IMR-90 (cell line): ENCODE results near the gene INHBE. TPM values are rescaled to one million over a fixed set of nuclear protein-coding genes. Genes with fewer than 3 reads are reported as not detected.

ENCODE experiments used
- ATAC-seq: fragments of 200-7000 bp; cut with Tn5 transposase; 2 replicates; pipeline ENCODE4 v1.9.1; 2020; ENCODE audit warnings: low read depth, mild to moderate bottlenecking, moderate library complexity
- BruUV-seq: library from RNA; stranded (reverse); fragments of 400-500 nt; replicated peaks from 2 replicates; lab custom pipeline; 2021; lab: Mats Ljungman, UMichigan
- CTCF ChIA-PET: fragments of 300-600 bp; formaldehyde crosslinking; extraction: SDS; loops from one replicate; lab custom pipeline; 2021; ENCODE audit warnings: antibody characterized with exemption; lab: Yijun Ruan, JAX
- POLR2A ChIA-PET: fragments of 300-600 bp; sonication (Branson Sonifier 250); formaldehyde crosslinking; loops from one replicate; lab custom pipeline; 2022; ENCODE audit warnings: antibody characterized with exemption; ENCODE audit not compliant: unreplicated experiment; lab: Charles Lee
- DNase-seq: peaks from one replicate; pipeline ENCODE4 v3.0.0; 2013
- H2AFZ ChIP-seq: replicated peaks from 2 replicates; pipeline ENCODE3; 2013; ENCODE audit warnings: low read length, mild to moderate bottlenecking; ENCODE audit not compliant: poor library complexity
- H2AK5ac ChIP-seq: 2 replicates; pipeline ENCODE4 v1.6.1; 2013; ENCODE audit warnings: low read depth, low read length, inconsistent platforms
- H2AK9ac ChIP-seq: replicated peaks from 2 replicates; pipeline ENCODE3; 2013; ENCODE audit warnings: mild to moderate bottlenecking, low read depth, low read length, moderate library complexity; ENCODE audit not compliant: poor library complexity
- H2BK120ac ChIP-seq: 2 replicates; pipeline ENCODE4 v1.6.1; 2013; ENCODE audit warnings: low read depth, low read length, inconsistent platforms
- H2BK15ac ChIP-seq: 3 replicates; pipeline ENCODE4 v1.6.1; 2013; ENCODE audit warnings: low read depth, low read length, inconsistent platforms
- H2BK20ac ChIP-seq: 2 replicates; pipeline ENCODE4 v1.6.1; 2013; ENCODE audit warnings: low read depth, mild to moderate bottlenecking, inconsistent platforms, low read length, moderate library complexity
- H2BK5ac ChIP-seq: 2 replicates; pipeline ENCODE4 v1.6.1; 2013; ENCODE audit warnings: mild to moderate bottlenecking, low read depth, low read length, inconsistent platforms; ENCODE audit not compliant: poor library complexity, severe bottlenecking
- H3K14ac ChIP-seq: replicated peaks from 2 replicates; pipeline ENCODE4 v1.6.1; 2013; ENCODE audit warnings: low read depth, low read length, inconsistent platforms
- H3K18ac ChIP-seq: 2 replicates; pipeline ENCODE4 v1.6.1; 2013; ENCODE audit warnings: low read depth, low read length, control low read depth
- H3K23ac ChIP-seq: 2 replicates; pipeline ENCODE4 v1.6.1; 2013; ENCODE audit warnings: low read depth, low read length, inconsistent platforms
- H3K27ac ChIP-seq: 2 replicates; pipeline ENCODE4 v1.5.1; 2013; ENCODE audit warnings: mild to moderate bottlenecking, control low read depth, low read length; ENCODE audit not compliant: insufficient read depth
- H3K27me3 ChIP-seq: 2 replicates; pipeline ENCODE4 v1.6.1; 2013; ENCODE audit warnings: low read length; ENCODE audit not compliant: control insufficient read depth, insufficient read depth
- H3K36me3 ChIP-seq: 2 replicates; pipeline ENCODE4 v1.6.1; 2013; ENCODE audit warnings: low read length, mixed read lengths; ENCODE audit not compliant: control insufficient read depth, insufficient read depth
- H3K4ac ChIP-seq: 2 replicates; pipeline ENCODE4 v1.6.1; 2013; ENCODE audit warnings: low read depth, low read length, inconsistent platforms
- H3K4me1 ChIP-seq: 2 replicates; pipeline ENCODE4 v1.6.1; 2013; ENCODE audit warnings: low read length, mixed read lengths; ENCODE audit not compliant: control insufficient read depth, insufficient read depth
- H3K4me2 ChIP-seq: 2 replicates; pipeline ENCODE4 v1.6.1; 2013; ENCODE audit warnings: low read depth, mild to moderate bottlenecking, control low read depth, low read length, moderate library complexity
- H3K4me3 ChIP-seq: 2 replicates; pipeline ENCODE4 v1.5.1; 2013; ENCODE audit warnings: low read depth, mild to moderate bottlenecking, control low read depth, low read length, moderate library complexity; ENCODE audit not compliant: insufficient read depth
- H3K56ac ChIP-seq: 2 replicates; pipeline ENCODE4 v1.6.1; 2013; ENCODE audit warnings: low read length, inconsistent platforms; ENCODE audit not compliant: insufficient read depth; ENCODE audit errors: extremely low read depth
- H3K79me1 ChIP-seq, 2 experiments: 2 replicates each; pipeline ENCODE4 v1.6.1; 2013; ENCODE audit warnings: low read length in 2 of 2, inconsistent platforms in 1 of 2, low read depth in 1 of 2
- H3K9ac ChIP-seq: 2 replicates; pipeline ENCODE4 v1.6.1; 2013; ENCODE audit warnings: low read depth, low read length, control low read depth
- H3K9me1 ChIP-seq: 2 replicates; pipeline ENCODE4 v1.6.1; 2013; ENCODE audit warnings: low read length, inconsistent platforms; ENCODE audit not compliant: insufficient read depth
- H3K9me3 ChIP-seq: 2 replicates; pipeline ENCODE4 v1.6.1; 2013; ENCODE audit warnings: low read length; ENCODE audit not compliant: control insufficient read depth, insufficient read depth
- H4K20me1 ChIP-seq: 2 replicates; pipeline ENCODE4 v1.6.1; 2013; ENCODE audit warnings: low read length, inconsistent platforms; ENCODE audit not compliant: insufficient read depth
- H4K5ac ChIP-seq: 2 replicates; pipeline ENCODE4 v1.6.1; 2013; ENCODE audit warnings: mild to moderate bottlenecking, low read depth, low read length, control low read depth
- H4K8ac ChIP-seq, 2 experiments: 2 replicates each; pipeline ENCODE4 v1.6.1; 2013; ENCODE audit warnings: low read depth in 2 of 2, low read length in 2 of 2, control low read depth in 1 of 2, inconsistent platforms in 1 of 2
- H4K91ac ChIP-seq: 2 replicates; pipeline ENCODE4 v1.6.1; 2013; ENCODE audit warnings: low read depth, low read length, inconsistent platforms; ENCODE audit not compliant: insufficient read depth
- BHLHE40 ChIP-seq: fragments of 150-350 bp; IDR thresholded peaks from 2 replicates; pipeline ENCODE4 v1.6.1; 2016; ENCODE audit warnings: mild to moderate bottlenecking, low read depth, low read length
- CEBPB ChIP-seq: IDR thresholded peaks from 2 replicates; pipeline ENCODE4 v1.6.1; 2012; ENCODE audit warnings: low read depth, low read length, improper control_type of control experiment
- CHD1 ChIP-seq: IDR thresholded peaks from 2 replicates; pipeline ENCODE4 v1.6.1; 2012; ENCODE audit warnings: low read depth, low read length, improper control_type of control experiment
- FOS ChIP-seq: fragments of 150-350 bp; IDR thresholded peaks from 2 replicates; pipeline ENCODE4 v1.6.1; 2016; ENCODE audit warnings: low read depth, low read length
- MAFK ChIP-seq: IDR thresholded peaks from 2 replicates; pipeline ENCODE4 v1.6.1; 2012; ENCODE audit warnings: low read depth, low read length, improper control_type of control experiment
- RAD21 ChIP-seq: IDR thresholded peaks from 2 replicates; pipeline ENCODE4 v1.6.1; 2012; ENCODE audit warnings: low read length, improper control_type of control experiment
- RCOR1 ChIP-seq: IDR thresholded peaks from 2 replicates; pipeline ENCODE4 v1.6.1; 2012; ENCODE audit warnings: mild to moderate bottlenecking, low read length, improper control_type of control experiment; ENCODE audit not compliant: insufficient replicate concordance
- SMC3 ChIP-seq: fragments of 150-350 bp; IDR thresholded peaks from 2 replicates; pipeline ENCODE4 v1.6.1; 2016; ENCODE audit warnings: low read depth, mild to moderate bottlenecking, antibody characterized with exemption, low read length, moderate library complexity
- whole genome bisulfite sequencing, 2 experiments: methylation state at CpG; one replicate each; pipeline versions ENCODE4 v1.1.5 to v1.1.7; 2013; ENCODE audit warnings: missing lambda C conversion rate in 2 of 2; ENCODE audit not compliant: insufficient read length in 1 of 2; ENCODE audit errors: extremely low coverage in 2 of 2; 5-methylcytosine and 5-hydroxymethylcytosine counted together
- dilution Hi-C: fragments of 300-500 bp; cut with HindIII; formaldehyde crosslinking; loops from one replicate; pipeline ENCODE4 v1.14.3; 2018; ENCODE audit warnings: low sequenced_read_pairs; ENCODE audit not compliant: unreplicated experiment
- in situ Hi-C: fragments of 300-500 bp; cut with MboI; formaldehyde crosslinking; loops from 3 replicates; pipeline ENCODE4 v1.14.3; 2019; ENCODE audit warnings: low sequenced_read_pairs, inconsistent platforms, mixed read lengths
- intact Hi-C: fragments of 100-400 bp; cut with micrococcal nuclease; formaldehyde crosslinking; loops from 2 replicates; pipeline ENCODE4 v1.10.0; 2022
- polyA plus RNA-seq, 3 experiments: library from polyadenylated mRNA; depleted of rRNA; stranded (reverse); fragments of >200 nt; gene quantifications; 2 replicates each; pipeline ENCODE4 v1.2.3, GENCODE V29; 2012; ENCODE audit warnings: low replicate concordance in 1 of 3
- total RNA-seq: library from RNA; depleted of rRNA; stranded (reverse); fragments of >200 nt; gene quantifications from 2 replicates; pipeline ENCODE4 v1.2.3, GENCODE V29; 2012
- TF ChIP-seq, protein P1 (sequence below): conservative IDR thresholded peaks from 2 replicates; pipeline ENCODE4 v1.5.1; 2012; ENCODE audit warnings: mild to moderate bottlenecking, low read depth, low read length, improper control_type of control experiment
- TF ChIP-seq, protein P2 (sequence below): fragments of 150-350 bp; IDR thresholded peaks from 2 replicates; pipeline ENCODE4 v1.6.1; 2017; ENCODE audit warnings: mild to moderate bottlenecking, antibody characterized with exemption, low read length, low read depth

INHBE gene
- total and polyA plus RNA-seq, 2 of the 4 experiments (the other 2 are of a cell fraction): 0.90 to 1.7 TPM

DNA sequence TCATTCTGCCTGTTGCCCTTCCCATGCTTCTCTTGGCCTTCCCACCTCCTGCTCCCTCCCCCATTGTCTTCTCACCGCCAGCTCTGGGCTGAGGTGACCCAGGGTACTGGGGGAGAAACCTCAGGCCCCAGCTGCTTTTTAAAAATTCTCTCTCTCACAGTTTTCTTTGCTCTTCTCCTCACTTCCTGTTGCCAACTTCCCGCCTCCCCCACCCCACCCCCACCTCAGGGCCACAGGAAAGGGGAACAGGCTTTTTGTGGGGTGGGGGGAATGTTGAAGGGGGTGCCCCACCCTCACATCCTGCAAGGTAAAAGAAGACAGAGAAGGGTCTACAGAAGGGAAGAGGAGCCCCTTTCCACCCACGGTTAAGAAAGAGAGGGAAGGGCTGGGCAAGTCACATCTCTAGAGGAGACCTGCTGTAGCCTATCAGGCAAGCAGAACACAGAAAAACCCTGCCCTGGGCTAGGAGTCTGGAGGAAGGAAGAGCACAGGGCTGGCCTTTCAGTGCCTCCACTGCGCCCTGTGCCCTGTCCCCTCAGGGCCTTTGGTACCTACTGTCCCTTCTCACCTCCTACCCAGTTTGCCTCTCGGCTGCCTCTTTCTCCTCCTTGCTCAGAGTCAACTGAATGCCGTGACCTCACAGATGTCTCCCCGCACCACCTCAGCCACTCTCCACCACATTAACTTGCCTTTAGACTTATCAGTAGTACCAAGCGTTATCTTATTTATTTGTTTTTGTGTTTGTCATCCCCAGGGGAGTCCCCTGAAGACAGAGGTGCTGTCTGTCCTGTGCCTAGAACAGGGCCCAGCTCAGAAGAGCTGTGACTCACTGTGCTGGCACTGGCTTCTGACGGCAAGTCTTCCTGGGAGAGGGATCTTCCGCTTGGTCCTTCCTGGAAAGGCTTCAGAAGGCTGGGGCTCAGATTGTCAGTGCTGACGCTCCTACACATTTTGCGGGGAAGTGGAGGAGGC, 22.9 kb downstream of the INHBE start:
- Histone ChIP-seq H3K4me2 (no peak overlapping the region), H4K91ac (no peak overlapping the region), H2AK9ac (peak overlapping the region; percentile 22), H2AK5ac (no peak overlapping the region; the same call in 1 of the 2 replicates), H2AFZ (peak overlapping the region; percentile 33), H3K27ac (no peak overlapping the region), H3K4me3 (no peak overlapping the region), H2BK5ac (no peak overlapping the region), H3K23ac (no peak overlapping the region), H2BK120ac (no peak overlapping the region), H3K14ac (no peak overlapping the region), H3K36me3 (no peaks in the 10 kb centered on the region), H4K20me1 (no peaks in the 10 kb centered on the region), H3K9me3 (no peaks in the 10 kb centered on the region), H3K4ac (no peak overlapping the region; the same call in 1 of the 2 replicates), H4K5ac (no peak overlapping the region), H3K27me3 (peaks cover 52% of the 10 kb centered on the region), H3K18ac (no peak overlapping the region), H3K9ac (no peak overlapping the region), H3K79me1 (no peaks in the 10 kb centered on the region), H3K9me1 (no peaks in the 10 kb centered on the region), H3K4me1 (peaks cover 3% of the 10 kb centered on the region; the same call in 1 of the 2 replicates), H2BK20ac (no peak overlapping the region), H2BK15ac (no peak overlapping the region), H4K8ac (peak overlapping the region; percentile 0 to 52; a peak in 1 of 4 replicates), H3K56ac (no peak overlapping the region)
- BruUV-seq: no TSS peak
- ChIA-PET POLR2A (no interaction called here), CTCF (no interaction called here)
- TF ChIP-seq SMC3 (no peak), RAD21 (no peak), CHD1 (no peak), FOS (no peak), CEBPB (no peak), BHLHE40 (no peak), RCOR1 (no peak), MAFK (no peak)
- TF ChIP-seq, protein P1, sequence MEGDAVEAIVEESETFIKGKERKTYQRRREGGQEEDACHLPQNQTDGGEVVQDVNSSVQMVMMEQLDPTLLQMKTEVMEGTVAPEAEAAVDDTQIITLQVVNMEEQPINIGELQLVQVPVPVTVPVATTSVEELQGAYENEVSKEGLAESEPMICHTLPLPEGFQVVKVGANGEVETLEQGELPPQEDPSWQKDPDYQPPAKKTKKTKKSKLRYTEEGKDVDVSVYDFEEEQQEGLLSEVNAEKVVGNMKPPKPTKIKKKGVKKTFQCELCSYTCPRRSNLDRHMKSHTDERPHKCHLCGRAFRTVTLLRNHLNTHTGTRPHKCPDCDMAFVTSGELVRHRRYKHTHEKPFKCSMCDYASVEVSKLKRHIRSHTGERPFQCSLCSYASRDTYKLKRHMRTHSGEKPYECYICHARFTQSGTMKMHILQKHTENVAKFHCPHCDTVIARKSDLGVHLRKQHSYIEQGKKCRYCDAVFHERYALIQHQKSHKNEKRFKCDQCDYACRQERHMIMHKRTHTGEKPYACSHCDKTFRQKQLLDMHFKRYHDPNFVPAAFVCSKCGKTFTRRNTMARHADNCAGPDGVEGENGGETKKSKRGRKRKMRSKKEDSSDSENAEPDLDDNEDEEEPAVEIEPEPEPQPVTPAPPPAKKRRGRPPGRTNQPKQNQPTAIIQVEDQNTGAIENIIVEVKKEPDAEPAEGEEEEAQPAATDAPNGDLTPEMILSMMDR: no peak
- TF ChIP-seq, protein P2, sequence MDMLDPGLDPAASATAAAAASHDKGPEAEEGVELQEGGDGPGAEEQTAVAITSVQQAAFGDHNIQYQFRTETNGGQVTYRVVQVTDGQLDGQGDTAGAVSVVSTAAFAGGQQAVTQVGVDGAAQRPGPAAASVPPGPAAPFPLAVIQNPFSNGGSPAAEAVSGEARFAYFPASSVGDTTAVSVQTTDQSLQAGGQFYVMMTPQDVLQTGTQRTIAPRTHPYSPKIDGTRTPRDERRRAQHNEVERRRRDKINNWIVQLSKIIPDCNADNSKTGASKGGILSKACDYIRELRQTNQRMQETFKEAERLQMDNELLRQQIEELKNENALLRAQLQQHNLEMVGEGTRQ: no peak
- DNase-seq (peak; percentile 48), ATAC-seq (no peak)
- dilution Hi-C loops (no loop called here), in situ Hi-C loops (no loop called here), intact Hi-C loops (no loop called here)
- WGBS, 2 experiments: 67% methylated on average over 1 of the region's 12 CpGs; no CpG with 5 or more reads in 1 of the 2 experiments
